ENCODE data around the gene MARS1.

Gene MARS1

GRCh38 chr12:57531836-57532235 lies 44.0 kb downstream of the MARS1 start:
- no peak for DNase-seq (ENCODE audit: low spot score)

GRCh38 chr12:57533108-57533507 lies 45.2 kb downstream of the MARS1 start:
- no peak for DNase-seq (ENCODE audit: low spot score)

- no peak for DNase-seq (ENCODE audit: low spot score)
Measured at GRCh38 chr12:57534250-57534649, 46.4 kb downstream of the MARS1 start.

- DNase-seq (ENCODE audit: low spot score): no peak
Measured at GRCh38 chr12:57534991-57535543, 47.2 kb downstream of the MARS1 start.

- DNase-seq (ENCODE audit: low spot score): no peak
Measured at GRCh38 chr12:57535764-57536596, 48.1 kb downstream of the MARS1 start.

GRCh38 chr12:57536597-57536942 lies 48.7 kb downstream of the MARS1 start:
- DNase-seq (ENCODE audit: low spot score): no peak

GRCh38 chr12:57539134-57539768 lies 51.4 kb downstream of the MARS1 start:
- DNase-seq (ENCODE audit: low spot score): no peak

GRCh38 chr12:57541001-57541400 lies 53.1 kb downstream of the MARS1 start:
- no peak for DNase-seq (ENCODE audit: low spot score)

- DNase-seq (ENCODE audit: low spot score): no peak
Measured at GRCh38 chr12:57541717-57542116, 53.8 kb downstream of the MARS1 start.

GRCh38 chr12:57543581-57543980 lies 55.7 kb downstream of the MARS1 start:
- no peak for DNase-seq (ENCODE audit: low spot score)

GRCh38 chr12:57545809-57546437 lies 58.1 kb downstream of the MARS1 start:
- no peak for DNase-seq (ENCODE audit: low spot score)

- DNase-seq (ENCODE audit: low spot score): peak; percentile 99
Measured at GRCh38 chr12:57546438-57547287, 58.8 kb downstream of the MARS1 start, which contains the start of gene DCTN2. TSS of gene DCTN2 (minus strand) at chr12:57547192. CDS start at chr12:57547063, 129 bp downstream.

- no peak for DNase-seq (ENCODE audit: low spot score)
Measured at GRCh38 chr12:57547288-57548012, 59.6 kb downstream of the MARS1 start.

GRCh38 chr12:57548013-57548315 lies 60.1 kb downstream of the MARS1 start:
- no peak for DNase-seq (ENCODE audit: low spot score)

- DNase-seq (ENCODE audit: low spot score): no peak
Measured at GRCh38 chr12:57548488-57548887, 60.6 kb downstream of the MARS1 start.

- DNase-seq (ENCODE audit: low spot score): no peak
Measured at GRCh38 chr12:57549203-57549908, 61.5 kb downstream of the MARS1 start.

- DNase-seq (ENCODE audit: low spot score): peak; percentile 72
Measured at GRCh38 chr12:57549909-57550640, 62.2 kb downstream of the MARS1 start, which contains the start of gene KIF5A. TSS of gene KIF5A (plus strand) at chr12:57550044. CDS start at chr12:57550272, 228 bp downstream.

GRCh38 chr12:57550641-57551549 lies 63.0 kb downstream of the MARS1 start:
- no peak for DNase-seq (ENCODE audit: low spot score)
